HFF-Myc (cell line): ENCODE measurements around the gene VAMP7.

Experiments
- DNase-seq: peaks from one replicate; pipeline ENCODE4 v3.0.0-alpha.2; 2011; ENCODE audit warnings: low read depth; ENCODE audit errors: extremely low read depth
- H3K4me3 ChIP-seq: replicated peaks from 2 replicates; pipeline ENCODE4 v1.5.1; 2011; ENCODE audit warnings: low read depth, mild to moderate bottlenecking, control low read depth, low read length
- CTCF ChIP-seq: IDR thresholded peaks from 2 replicates; pipeline ENCODE4 v1.5.1; 2012; ENCODE audit warnings: mild to moderate bottlenecking, low read depth, low read length, control low read depth; ENCODE audit errors: missing control alignments

Gene VAMP7

GRCh38 chrX:155870958-155871357 lies 10.2 kb upstream of the VAMP7 start:
- H3K4me3 ChIP-seq = no peak overlapping the region
- no peak for DNase-seq
- no peak for TF ChIP-seq CTCF

- DNase-seq = no peak
- no peak overlapping the region for H3K4me3 ChIP-seq
- TF ChIP-seq CTCF = no peak
These were observed 9.2 kb upstream of the VAMP7 start for GRCh38 chrX:155871934-155872333.

- no peak overlapping the region for H3K4me3 ChIP-seq
- DNase-seq = no peak
- TF ChIP-seq CTCF = no peak
These were observed 8.0 kb upstream of the VAMP7 start for GRCh38 chrX:155873188-155873587.

- H3K4me3 ChIP-seq = no peak overlapping the region
- TF ChIP-seq CTCF = no peak
- DNase-seq = no peak
These were observed 6.4 kb upstream of the VAMP7 start for GRCh38 chrX:155874571-155875244.

GRCh38 chrX:155876704-155877103 lies 4.4 kb upstream of the VAMP7 start:
- DNase-seq = no peak
- no peak overlapping the region for H3K4me3 ChIP-seq
- TF ChIP-seq CTCF = no peak

GRCh38 chrX:155877288-155877687 lies 3.9 kb upstream of the VAMP7 start:
- no peak overlapping the region for H3K4me3 ChIP-seq
- no peak for TF ChIP-seq CTCF
- DNase-seq = no peak
